HepG2 (cell line): ENCODE results near the gene SND1. TPM values are rescaled to one million over a fixed set of nuclear protein-coding genes. Genes with fewer than 3 reads are reported as not detected.

Experiments used
- ATAC-seq: fragments of 200-7000 bp; cut with Tn5 transposase; 3 replicates; pipeline ENCODE4 v1.9.1; 2020; ENCODE audit warnings: mild to moderate bottlenecking, moderate library complexity
- BruUV-seq: library from RNA; stranded (reverse); fragments of 400-500 nt; replicated peaks from 2 replicates; lab custom pipeline; 2021; lab: Mats Ljungman, UMichigan
- CTCF ChIA-PET: fragments of 300-600 bp; formaldehyde crosslinking; extraction: SDS; loops from one replicate; lab custom pipeline; 2021; ENCODE audit warnings: low total read pairs, inconsistent platforms, low intra/inter-chr PET ratio; lab: Yijun Ruan, JAX
- POLR2A ChIA-PET: fragments of 350-600 bp; sonication (Branson Sonifier 250); formaldehyde crosslinking; loops from one replicate; lab custom pipeline; 2020; ENCODE audit warnings: antibody characterized with exemption, inconsistent platforms; lab: Yijun Ruan, JAX
- DNase-seq: peaks from one replicate; pipeline ENCODE4 v3.0.0-alpha.2; 2015; ENCODE audit warnings: low spot score
- FAIRE-seq: peaks from 3 replicates; lab custom pipeline; 2011; peaks lifted over from hg19 to GRCh38; lab: Jason Lieb, UNC
- H2AFZ ChIP-seq: one replicate; pipeline ENCODE4 v1.6.1; 2011; ENCODE audit warnings: low read length, inconsistent platforms
- H3K27ac ChIP-seq: fragments of 300-600 bp; 3 replicates; pipeline ENCODE4 v1.8.0; 2011; ENCODE audit warnings: mixed run types, mild to moderate bottlenecking, mixed read lengths, low read length, inconsistent platforms; ENCODE audit not compliant: insufficient read depth; ENCODE audit errors: extremely low read length
- H3K27me3 ChIP-seq, 2 experiments: fragments of 200-600 bp in 1 of 2; 2 replicates in 1 of 2; 3 replicates in 1 of 2; pipeline versions ENCODE4 v1.6.0 to v1.8.0; 2011; ENCODE audit warnings: low read length in 2 of 2, mild to moderate bottlenecking in 2 of 2, moderate library complexity in 2 of 2, inconsistent platforms in 1 of 2; ENCODE audit not compliant: insufficient read depth in 2 of 2, control insufficient read depth in 1 of 2
- H3K36me3 ChIP-seq, 2 experiments: fragments of 200-600 bp in 1 of 2; replicated peaks in 1 of 2; 2 replicates in 1 of 2; 3 replicates in 1 of 2; pipeline versions ENCODE4 v1.5.1 to v1.8.0; 2011; ENCODE audit warnings: low read length in 2 of 2, inconsistent platforms in 1 of 2; ENCODE audit not compliant: insufficient read depth in 2 of 2, control insufficient read depth in 1 of 2
- H3K4me1 ChIP-seq: 2 replicates; pipeline ENCODE4 v1.5.1; 2012; ENCODE audit warnings: low read length, inconsistent platforms; ENCODE audit not compliant: insufficient read depth
- H3K4me2 ChIP-seq: 2 replicates; pipeline ENCODE4 v1.6.0; 2011; ENCODE audit warnings: low read depth, low read length, inconsistent platforms
- H3K4me3 ChIP-seq, 3 experiments: fragments of 200-600 bp in 1 of 3; sonication (generic), shearing (Covaris generic) in 1 of 3; replicated peaks in 1 of 3; 2 replicates each; pipeline ENCODE4 v1.5.1; 2011 to 2016; ENCODE audit warnings: low read length in 3 of 3, inconsistent platforms in 2 of 3, low read depth in 2 of 3, mild to moderate bottlenecking in 2 of 3, control low read depth in 1 of 3, mixed read lengths in 1 of 3; ENCODE audit not compliant: insufficient read depth in 1 of 3
- H3K79me2 ChIP-seq: one replicate; pipeline ENCODE4 v1.6.1; 2011; ENCODE audit warnings: low read length, inconsistent platforms; ENCODE audit not compliant: insufficient read depth
- H3K9ac ChIP-seq: 2 replicates; pipeline ENCODE4 v1.6.0; 2011; ENCODE audit warnings: mild to moderate bottlenecking, low read depth, low read length, inconsistent platforms; ENCODE audit not compliant: insufficient read depth
- H3K9me3 ChIP-seq: 2 replicates; pipeline ENCODE4 v1.5.1; 2012; ENCODE audit warnings: mild to moderate bottlenecking, low read length
- H4K20me1 ChIP-seq: 2 replicates; pipeline ENCODE4 v1.6.0; 2011; ENCODE audit warnings: inconsistent platforms, mild to moderate bottlenecking, low read length, moderate library complexity; ENCODE audit not compliant: insufficient read depth
- GPN1 ChIP-seq: sonication (generic); formaldehyde crosslinking; IDR thresholded peaks from 2 replicates; pipeline ENCODE4 v1.5.1; 2020; ENCODE audit warnings: missing genetic modification reagents, borderline replicate concordance
- NFKBIZ ChIP-seq: IDR thresholded peaks from 2 replicates; pipeline ENCODE4 v1.6.1; 2018; ENCODE audit warnings: missing genetic modification reagents, missing compliant biosample characterization
- REXO4 ChIP-seq: sonication (generic); formaldehyde crosslinking; IDR thresholded peaks from 2 replicates; pipeline ENCODE4 v1.8.0; 2022; ENCODE audit warnings: missing genetic modification reagents, mild to moderate bottlenecking, borderline replicate concordance
- SKI ChIP-seq: fragments of 450-650 bp; IDR thresholded peaks from one replicate; pipeline ENCODE4 v1.6.1; 2018; ENCODE audit warnings: mild to moderate bottlenecking; ENCODE audit not compliant: partially characterized antibody
- YY1 ChIP-seq: IDR thresholded peaks from 2 replicates; pipeline ENCODE4 v1.6.1; 2011; ENCODE audit warnings: low read length, low read depth, moderate library complexity, mild to moderate bottlenecking; ENCODE audit not compliant: insufficient read depth, insufficient replicate concordance
- ZNF235 ChIP-seq: sonication (generic); formaldehyde crosslinking; IDR thresholded peaks from 2 replicates; pipeline ENCODE4 v1.8.1; 2023; ENCODE audit warnings: mild to moderate bottlenecking, missing genetic modification reagents, borderline replicate concordance
- ZNF333 ChIP-seq: sonication (generic); formaldehyde crosslinking; IDR thresholded peaks from 2 replicates; pipeline ENCODE4 v1.4.0; 2020; ENCODE audit warnings: mild to moderate bottlenecking, missing genetic modification reagents, borderline replicate concordance
- ZNF484 ChIP-seq: sonication (generic); formaldehyde crosslinking; IDR thresholded peaks from 2 replicates; pipeline ENCODE4 v1.5.1; 2020; ENCODE audit warnings: mild to moderate bottlenecking, low read depth, missing genetic modification reagents, borderline replicate concordance
- ZNF547 ChIP-seq: sonication (generic); formaldehyde crosslinking; IDR thresholded peaks from 2 replicates; pipeline ENCODE4 v1.5.1; 2020; ENCODE audit warnings: mild to moderate bottlenecking, missing genetic modification reagents
- whole genome bisulfite sequencing: methylation state at CpG from one replicate; pipeline ENCODE4 v1.1.6; 2017; ENCODE audit warnings: low lambda C conversion rate; 5-methylcytosine and 5-hydroxymethylcytosine counted together
- in situ Hi-C: cut with HindIII; loops from 2 replicates; pipeline ENCODE4 v1.10.0; 2017; ENCODE audit warnings: low pct_unique_long_range_greater_than_20kb; ENCODE audit not compliant: extremely low pct_ligation_motif_present
- intact Hi-C: fragments of 100-400 bp; cut with micrococcal nuclease; formaldehyde crosslinking; loops from one replicate; pipeline ENCODE4 v1.10.0; 2022; ENCODE audit not compliant: unreplicated experiment
- polyA plus RNA-seq, 8 experiments: library from polyadenylated mRNA; depleted of rRNA in 3 of 8; stranded (reverse) in 7 of 8; unstranded in 1 of 8; fragments of >200 nt; fragmentation: Illumina TruSeq in 4 of 8; extraction: Trizol in 4 of 8; gene quantifications; 2 replicates each; pipeline versions ENCODE4 v1.2.1 to v1.2.3, GENCODE V29; 2011 to 2016; ENCODE audit warnings: low read depth in 4 of 8, missing spikeins in 1 of 8, mixed read lengths in 1 of 8; ENCODE audit not compliant: insufficient read depth in 1 of 8
- total RNA-seq, 5 experiments: library from RNA; depleted of rRNA; stranded (reverse); fragments of >200 nt; fragmentation: Illumina TruSeq; extraction: Trizol; gene quantifications; 2 replicates each; pipeline ENCODE4 v1.2.3, GENCODE V29; 2016; ENCODE audit warnings: low read depth in 1 of 5
- TF ChIP-seq, protein P1 (sequence below): sonication (generic); formaldehyde crosslinking; IDR thresholded peaks from 2 replicates; pipeline ENCODE4 v1.5.1; 2020; ENCODE audit warnings: mild to moderate bottlenecking, missing genetic modification reagents, moderate library complexity
- TF ChIP-seq, protein P2 (sequence below): sonication (generic); formaldehyde crosslinking; IDR thresholded peaks from 2 replicates; pipeline ENCODE4 v1.8.1; 2023; ENCODE audit warnings: missing genetic modification reagents, mild to moderate bottlenecking, borderline replicate concordance
- TF ChIP-seq, protein P3 (sequence below): IDR thresholded peaks from 2 replicates; pipeline ENCODE4 v1.6.1; 2016; ENCODE audit warnings: missing compliant biosample characterization, missing genetic modification reagents, borderline replicate concordance

SND1 gene
- total and polyA plus RNA-seq, 2 of the 13 experiments (the other 11 are each of a cell fraction or from before 2014, with no cell fraction given), result 110 to 182 TPM

DNA sequence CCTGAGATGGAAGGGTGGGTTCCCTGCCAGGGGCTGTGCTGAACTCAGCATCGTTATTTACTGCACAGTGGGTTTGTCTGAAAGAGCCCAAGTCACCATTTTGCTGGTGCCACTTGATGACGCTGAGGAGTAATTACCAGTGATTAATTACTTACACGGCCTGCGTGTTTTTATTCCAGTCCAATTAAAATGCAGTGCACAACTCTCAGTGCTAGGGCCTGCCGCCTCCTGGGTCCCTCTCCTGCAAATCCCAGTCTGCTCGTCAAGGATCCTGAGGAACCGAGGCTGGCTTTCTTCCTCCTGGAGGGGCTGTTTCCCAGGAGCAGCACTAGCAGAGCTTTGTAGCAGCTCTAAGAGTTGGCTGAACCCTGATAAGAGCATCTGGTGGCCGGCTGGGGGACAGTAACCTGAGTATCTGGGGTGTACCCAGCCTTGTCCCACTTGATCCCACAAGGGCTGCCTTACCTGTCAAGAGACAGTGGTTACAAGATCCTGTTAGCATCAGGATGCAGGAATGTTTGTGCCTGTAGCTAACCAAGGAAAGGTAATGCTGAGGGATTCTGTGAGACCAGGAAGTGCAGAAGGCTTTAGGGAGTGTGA, 424.3 kb downstream of the SND1 start (continued):
- TF ChIP-seq, protein P1, sequence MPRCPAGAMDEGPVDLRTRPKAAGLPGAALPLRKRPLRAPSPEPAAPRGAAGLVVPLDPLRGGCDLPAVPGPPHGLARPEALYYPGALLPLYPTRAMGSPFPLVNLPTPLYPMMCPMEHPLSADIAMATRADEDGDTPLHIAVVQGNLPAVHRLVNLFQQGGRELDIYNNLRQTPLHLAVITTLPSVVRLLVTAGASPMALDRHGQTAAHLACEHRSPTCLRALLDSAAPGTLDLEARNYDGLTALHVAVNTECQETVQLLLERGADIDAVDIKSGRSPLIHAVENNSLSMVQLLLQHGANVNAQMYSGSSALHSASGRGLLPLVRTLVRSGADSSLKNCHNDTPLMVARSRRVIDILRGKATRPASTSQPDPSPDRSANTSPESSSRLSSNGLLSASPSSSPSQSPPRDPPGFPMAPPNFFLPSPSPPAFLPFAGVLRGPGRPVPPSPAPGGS (CRISPR knock-in tag), result no peak

DNA sequence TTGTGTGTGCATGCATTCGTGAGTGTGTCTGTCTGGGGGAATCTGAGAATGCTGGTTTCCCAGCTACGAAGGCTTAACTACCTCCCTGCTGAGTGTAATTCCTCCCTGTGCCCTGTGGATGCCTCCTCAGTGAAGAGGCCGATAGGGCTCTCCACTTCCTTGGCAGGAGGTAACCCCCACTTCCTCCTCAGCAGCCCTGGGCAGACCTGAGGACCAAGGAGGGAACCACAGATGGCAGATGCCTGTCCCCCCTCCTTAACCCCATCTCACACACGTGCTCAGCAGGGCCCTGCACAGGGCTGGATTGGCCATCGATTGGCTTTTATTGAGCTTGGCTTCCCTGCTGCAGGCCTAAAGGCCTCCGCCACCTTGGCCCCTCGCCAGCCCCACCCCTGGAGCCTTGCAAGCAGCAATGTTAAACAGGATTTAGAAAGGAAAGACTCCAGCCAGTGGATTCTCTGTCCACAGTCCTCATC, 424.8 kb downstream of the SND1 start:
- POLR2A ChIA-PET, result interaction anchor here (1.2 kb wide), 1 partner anchor 11 kb away, joined by 5 read pairs; no protein-coding TSS in a partner anchor
- WGBS, result 94% methylated on average over 7 of the region's 7 CpGs
- no peaks in the 10 kb centered on the region for H3K27me3 ChIP-seq
- BruUV-seq, result no TSS peak
- no peak for FAIRE-seq
- no peak overlapping the region for H3K27ac ChIP-seq
- H3K9ac ChIP-seq, result no peak overlapping the region
- in situ Hi-C loops (no loop called here), intact Hi-C loops (no loop called here)
- TF ChIP-seq REXO4 (no peak), NFKBIZ (no peak), YY1 (no peak), ZNF235 (CRISPR knock-in tag) (no peak), GPN1 (CRISPR knock-in tag) (no peak), SKI (no peak), ZNF547 (CRISPR knock-in tag) (no peak), ZNF484 (CRISPR knock-in tag) (no peak), ZNF333 (no peak)
- TF ChIP-seq, protein P2, sequence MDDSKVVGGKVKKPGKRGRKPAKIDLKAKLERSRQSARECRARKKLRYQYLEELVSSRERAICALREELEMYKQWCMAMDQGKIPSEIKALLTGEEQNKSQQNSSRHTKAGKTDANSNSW (CRISPR knock-in tag), result no peak
- TF ChIP-seq, protein P3, sequence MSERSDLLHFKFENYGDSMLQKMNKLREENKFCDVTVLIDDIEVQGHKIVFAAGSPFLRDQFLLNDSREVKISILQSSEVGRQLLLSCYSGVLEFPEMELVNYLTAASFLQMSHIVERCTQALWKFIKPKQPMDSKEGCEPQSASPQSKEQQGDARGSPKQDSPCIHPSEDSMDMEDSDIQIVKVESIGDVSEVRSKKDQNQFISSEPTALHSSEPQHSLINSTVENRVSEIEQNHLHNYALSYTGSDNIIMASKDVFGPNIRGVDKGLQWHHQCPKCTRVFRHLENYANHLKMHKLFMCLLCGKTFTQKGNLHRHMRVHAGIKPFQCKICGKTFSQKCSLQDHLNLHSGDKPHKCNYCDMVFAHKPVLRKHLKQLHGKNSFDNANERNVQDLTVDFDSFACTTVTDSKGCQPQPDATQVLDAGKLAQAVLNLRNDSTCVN (CRISPR knock-in tag), result no peak
- no peak overlapping the region for H2AFZ ChIP-seq
- no peak for DNase-seq
- CTCF ChIA-PET, result no interaction called here
- no peaks in the 10 kb centered on the region for H4K20me1 ChIP-seq
- H3K4me1 ChIP-seq, result no peaks in the 10 kb centered on the region
- no peak overlapping the region for H3K4me2 ChIP-seq
- no peak for ATAC-seq
- no peaks in the 10 kb centered on the region for H3K79me2 ChIP-seq
- H3K4me3 ChIP-seq, result no peak overlapping the region
- H3K36me3 ChIP-seq, result peaks cover 43 to 85% of the 10 kb centered on the region in 2 experiments
- H3K9me3 ChIP-seq, result no peaks in the 10 kb centered on the region
